Loucy (cell line): Measurements from ENCODE around the gene SUSD2.
"Not testable (repeated sequence)": the region's sequence is repeated elsewhere in the genome, so short reads cannot be mapped to it uniquely, and the experiment has no call there.

Experiments
- H2AFZ ChIP-seq: fragments of 200-600 bp; sonication (generic); 2 replicates; pipeline ENCODE4 v1.6.0; 2016; ENCODE audit warnings: antibody characterized with exemption, mild to moderate bottlenecking, low read length, moderate library complexity
- H3F3A ChIP-seq: fragments of 200-600 bp; 2 replicates; pipeline ENCODE4 v1.6.0; 2016; ENCODE audit warnings: antibody characterized with exemption, low read depth, mild to moderate bottlenecking
- H3K27me3 ChIP-seq: fragments of 200-600 bp; sonication (generic); 2 replicates; pipeline ENCODE4 v1.6.1; 2014; ENCODE audit warnings: low read length, mild to moderate bottlenecking; ENCODE audit not compliant: insufficient read depth, poor library complexity, severe bottlenecking
- H3K36me3 ChIP-seq: fragments of 200-600 bp; sonication (generic); 2 replicates; pipeline ENCODE4 v1.6.1; 2016; ENCODE audit warnings: low read length; ENCODE audit not compliant: insufficient read depth
- H3K4me1 ChIP-seq: fragments of 200-600 bp; sonication (generic); 2 replicates; pipeline ENCODE4 v1.5.1; 2014; ENCODE audit warnings: low read length, mild to moderate bottlenecking; ENCODE audit not compliant: insufficient read depth, poor library complexity, severe bottlenecking
- H3K4me2 ChIP-seq: fragments of 200-600 bp; sonication (generic); 2 replicates; pipeline ENCODE4 v1.6.0; 2014; ENCODE audit warnings: antibody characterized with exemption, low read length, low read depth, mild to moderate bottlenecking; ENCODE audit not compliant: poor library complexity, severe bottlenecking
- H3K4me3 ChIP-seq: fragments of 200-600 bp; sonication (generic); 2 replicates; pipeline ENCODE4 v1.5.1; 2014; ENCODE audit warnings: low read length, mild to moderate bottlenecking, mixed read lengths; ENCODE audit not compliant: poor library complexity, severe bottlenecking
- H3K79me2 ChIP-seq: fragments of 200-600 bp; sonication (generic); 2 replicates; pipeline ENCODE4 v1.6.1; 2014; ENCODE audit warnings: low read length; ENCODE audit not compliant: insufficient read depth
- H3K9ac ChIP-seq: fragments of 200-600 bp; sonication (generic); 2 replicates; pipeline ENCODE4 v1.6.0; 2014; ENCODE audit warnings: mild to moderate bottlenecking, low read depth, low read length, moderate library complexity; ENCODE audit not compliant: poor library complexity, severe bottlenecking
- H3K9me2 ChIP-seq: fragments of 200-600 bp; sonication (generic); replicated peaks from 2 replicates; pipeline ENCODE4 v1.6.1; 2016; ENCODE audit warnings: low read depth, low read length, mixed read lengths
- H3K9me3 ChIP-seq: fragments of 200-600 bp; sonication (generic); 2 replicates; pipeline ENCODE4 v1.6.1; 2014; ENCODE audit warnings: mild to moderate bottlenecking, antibody characterized with exemption, low read length, low read depth; ENCODE audit not compliant: insufficient read depth
- H4K20me1 ChIP-seq: fragments of 200-600 bp; sonication (generic); 2 replicates; pipeline ENCODE4 v1.6.0; 2014; ENCODE audit warnings: antibody characterized with exemption, low read length, mild to moderate bottlenecking; ENCODE audit not compliant: insufficient read depth, poor library complexity, severe bottlenecking
- EZH2phosphoT487 ChIP-seq: fragments of 200-600 bp; IDR thresholded peaks from 2 replicates; pipeline ENCODE4 v1.6.1; 2018; ENCODE audit warnings: antibody characterized with exemption, mild to moderate bottlenecking, moderate library complexity, borderline replicate concordance
- TF ChIP-seq, protein P1 (sequence below): fragments of 200-600 bp; sonication (generic); conservative IDR thresholded peaks from 2 replicates; pipeline ENCODE4 v1.5.1; 2014; ENCODE audit warnings: mild to moderate bottlenecking, antibody characterized with exemption, low read length

Gene SUSD2

GRCh38 chr22:24179478-24180210 lies 1.6 kb upstream of the SUSD2 start:
- H3K9me3 ChIP-seq: no peaks in the 10 kb centered on the region
- no peak overlapping the region for H3K4me3 ChIP-seq
- H3K79me2 ChIP-seq: no peaks in the 10 kb centered on the region
- peaks cover 41% of the 10 kb centered on the region; the same call in 1 of the 2 replicates for H3K36me3 ChIP-seq
- no peaks in the 10 kb centered on the region for H3K4me1 ChIP-seq
- H2AFZ ChIP-seq: no peak overlapping the region
- no peaks in the 10 kb centered on the region for H3K9me2 ChIP-seq
- TF ChIP-seq, protein P1, sequence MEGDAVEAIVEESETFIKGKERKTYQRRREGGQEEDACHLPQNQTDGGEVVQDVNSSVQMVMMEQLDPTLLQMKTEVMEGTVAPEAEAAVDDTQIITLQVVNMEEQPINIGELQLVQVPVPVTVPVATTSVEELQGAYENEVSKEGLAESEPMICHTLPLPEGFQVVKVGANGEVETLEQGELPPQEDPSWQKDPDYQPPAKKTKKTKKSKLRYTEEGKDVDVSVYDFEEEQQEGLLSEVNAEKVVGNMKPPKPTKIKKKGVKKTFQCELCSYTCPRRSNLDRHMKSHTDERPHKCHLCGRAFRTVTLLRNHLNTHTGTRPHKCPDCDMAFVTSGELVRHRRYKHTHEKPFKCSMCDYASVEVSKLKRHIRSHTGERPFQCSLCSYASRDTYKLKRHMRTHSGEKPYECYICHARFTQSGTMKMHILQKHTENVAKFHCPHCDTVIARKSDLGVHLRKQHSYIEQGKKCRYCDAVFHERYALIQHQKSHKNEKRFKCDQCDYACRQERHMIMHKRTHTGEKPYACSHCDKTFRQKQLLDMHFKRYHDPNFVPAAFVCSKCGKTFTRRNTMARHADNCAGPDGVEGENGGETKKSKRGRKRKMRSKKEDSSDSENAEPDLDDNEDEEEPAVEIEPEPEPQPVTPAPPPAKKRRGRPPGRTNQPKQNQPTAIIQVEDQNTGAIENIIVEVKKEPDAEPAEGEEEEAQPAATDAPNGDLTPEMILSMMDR: no peak
- no peak for TF ChIP-seq EZH2phosphoT487
- peaks cover 7% of the 10 kb centered on the region for H4K20me1 ChIP-seq
- no peaks in the 10 kb centered on the region for H3K27me3 ChIP-seq
- no peak overlapping the region for H3K9ac ChIP-seq
- H3F3A ChIP-seq: no peaks in the 10 kb centered on the region
- H3K4me2 ChIP-seq: no peak overlapping the region

DNA sequence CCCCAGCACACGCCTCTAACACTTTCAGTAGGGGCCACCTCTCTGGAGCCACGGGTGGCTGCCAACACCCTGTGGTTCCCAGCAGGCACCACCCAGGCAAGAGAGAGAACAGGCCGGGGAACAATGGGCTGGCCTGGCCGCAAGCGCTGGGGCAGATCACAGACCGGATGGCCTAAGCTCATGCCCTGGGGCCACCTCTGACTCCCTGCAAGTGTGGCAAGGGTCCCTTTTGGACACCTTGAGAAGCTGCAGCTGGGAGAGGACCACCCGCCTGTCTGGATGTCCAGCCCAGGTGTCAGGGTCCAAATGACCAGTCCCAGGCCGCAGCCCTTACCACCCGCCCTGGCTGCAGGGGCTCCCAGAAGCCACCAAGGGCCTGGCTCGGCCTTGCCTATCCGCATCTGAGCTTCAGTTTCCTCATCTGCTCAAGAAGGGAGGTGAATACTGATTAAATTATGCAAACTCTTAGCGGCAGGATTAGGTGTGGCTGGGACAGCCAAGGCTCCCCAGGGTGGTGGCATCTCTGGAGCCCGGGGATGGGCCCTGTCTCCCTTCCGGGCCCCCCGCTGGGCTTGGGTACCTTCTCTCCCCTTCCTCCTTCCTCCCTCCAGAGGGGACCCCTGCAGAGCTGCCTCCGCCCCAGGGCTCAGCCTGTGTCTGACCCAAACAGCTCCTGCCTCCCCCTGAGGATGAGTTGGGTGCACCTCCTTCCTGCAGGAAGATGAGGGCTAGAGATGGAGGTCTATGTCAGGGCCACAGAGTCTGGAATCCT lies 785 bp upstream of the SUSD2 start:
- no peaks in the 10 kb centered on the region for H3K27me3 ChIP-seq
- H3K4me3 ChIP-seq: no peak overlapping the region
- no peak overlapping the region for H2AFZ ChIP-seq
- peaks cover 33% of the 10 kb centered on the region; the same call in 1 of the 2 replicates for H3K36me3 ChIP-seq
- no peak for TF ChIP-seq EZH2phosphoT487
- TF ChIP-seq, protein P1: no peak
- no peaks in the 10 kb centered on the region for H3K9me3 ChIP-seq
- no peaks in the 10 kb centered on the region for H3K4me1 ChIP-seq
- peaks cover 5% of the 10 kb centered on the region for H4K20me1 ChIP-seq
- no peaks in the 10 kb centered on the region for H3K79me2 ChIP-seq
- H3K9ac ChIP-seq: no peak overlapping the region
- H3K4me2 ChIP-seq: no peak overlapping the region
- H3F3A ChIP-seq: no peaks in the 10 kb centered on the region
- no peaks in the 10 kb centered on the region for H3K9me2 ChIP-seq

GRCh38 chr22:24181996-24182899 lies 961 bp downstream of the SUSD2 start:
- no peaks in the 10 kb centered on the region for H4K20me1 ChIP-seq
- no peak overlapping the region for H2AFZ ChIP-seq
- no peak overlapping the region for H3K4me3 ChIP-seq
- no peaks in the 10 kb centered on the region for H3K9me2 ChIP-seq
- H3K27me3 ChIP-seq: no peaks in the 10 kb centered on the region
- H3K79me2 ChIP-seq: no peaks in the 10 kb centered on the region
- H3K4me2 ChIP-seq: no peak overlapping the region
- no peak overlapping the region for H3K9ac ChIP-seq
- H3K4me1 ChIP-seq: no peaks in the 10 kb centered on the region
- no peak for TF ChIP-seq EZH2phosphoT487
- TF ChIP-seq, protein P1: peak; percentile 57
- H3K36me3 ChIP-seq: peaks cover 16% of the 10 kb centered on the region; the same call in 1 of the 2 replicates
- H3F3A ChIP-seq: no peaks in the 10 kb centered on the region
- H3K9me3 ChIP-seq: no peaks in the 10 kb centered on the region

DNA sequence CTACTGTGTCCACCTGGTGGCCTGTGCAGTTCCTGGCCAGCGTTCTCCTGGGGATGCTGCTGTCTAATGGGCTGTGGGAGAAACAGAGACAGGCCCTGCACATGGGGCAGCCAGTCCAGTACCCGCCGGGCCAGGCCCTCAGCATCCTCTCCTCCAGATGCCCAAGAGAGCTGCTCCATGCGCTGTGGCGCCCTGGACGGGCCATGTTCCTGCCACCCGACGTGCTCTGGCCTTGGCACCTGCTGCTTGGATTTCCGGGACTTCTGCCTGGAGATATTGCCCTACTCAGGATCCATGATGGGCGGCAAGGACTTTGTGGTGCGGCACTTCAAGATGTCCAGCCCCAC lies 1.6 kb downstream of the SUSD2 start:
- H3K27me3 ChIP-seq, H3K4me1 ChIP-seq, H3K4me2 ChIP-seq, H3K9me2 ChIP-seq, H3K79me2 ChIP-seq, H4K20me1 ChIP-seq, H3K4me3 ChIP-seq, H3F3A ChIP-seq, H2AFZ ChIP-seq, H3K9me3 ChIP-seq, H3K9ac ChIP-seq: not testable (repeated sequence)
- H3K36me3 ChIP-seq: peaks cover 15% of the 10 kb centered on the region; the same call in 1 of the 2 replicates
